MV-4-11 (cell line): ENCODE data around the gene TMEM63A.

ENCODE experiments used
- DNase-seq: peaks from one replicate; lab custom pipeline; 2025; lab: John Stamatoyannopoulos, UW

The TMEM63A gene

DNA sequence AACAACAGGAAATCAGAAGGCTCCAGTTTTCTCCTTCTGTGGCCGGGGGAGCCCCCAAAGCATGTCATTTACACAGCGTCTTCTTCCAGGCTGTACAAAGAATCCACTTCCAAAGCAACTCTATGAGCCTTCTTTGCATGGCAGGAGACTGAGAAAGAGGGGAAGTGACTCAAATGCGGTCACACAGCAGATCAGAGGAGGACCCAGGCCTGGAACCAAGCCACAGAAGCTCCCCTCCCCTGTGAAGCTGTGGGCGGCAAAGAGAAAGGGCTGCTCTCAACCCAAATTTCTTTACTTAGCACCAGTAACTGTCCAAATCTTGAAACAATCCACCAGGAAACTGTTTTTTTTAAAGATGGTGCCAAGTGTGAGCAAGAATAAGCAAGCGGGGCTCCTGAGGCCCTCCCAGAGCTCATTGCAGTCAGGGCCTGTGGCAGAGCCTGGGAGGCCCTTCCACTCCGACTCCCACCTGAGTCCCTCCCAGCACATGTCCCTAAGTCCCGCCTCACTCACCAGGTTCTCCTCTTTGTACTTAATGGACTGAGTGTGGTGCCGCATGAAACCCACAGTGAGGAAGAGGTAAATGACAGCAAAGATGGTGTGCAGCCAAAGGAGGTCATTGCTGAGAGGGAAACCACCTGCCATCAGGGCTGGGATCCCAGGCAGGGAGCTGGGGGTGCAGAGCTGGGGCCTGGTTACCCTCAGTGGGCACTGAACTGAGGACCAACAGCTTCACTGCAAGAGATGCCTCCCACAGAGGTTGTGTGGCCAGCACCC lies 15.9 kb downstream of the TMEM63A start:
- DNase-seq, result peak; percentile 91

- no peak for DNase-seq
Observed at GRCh38 chr1:225865514-225865913, 16.7 kb downstream of the TMEM63A start.

DNA sequence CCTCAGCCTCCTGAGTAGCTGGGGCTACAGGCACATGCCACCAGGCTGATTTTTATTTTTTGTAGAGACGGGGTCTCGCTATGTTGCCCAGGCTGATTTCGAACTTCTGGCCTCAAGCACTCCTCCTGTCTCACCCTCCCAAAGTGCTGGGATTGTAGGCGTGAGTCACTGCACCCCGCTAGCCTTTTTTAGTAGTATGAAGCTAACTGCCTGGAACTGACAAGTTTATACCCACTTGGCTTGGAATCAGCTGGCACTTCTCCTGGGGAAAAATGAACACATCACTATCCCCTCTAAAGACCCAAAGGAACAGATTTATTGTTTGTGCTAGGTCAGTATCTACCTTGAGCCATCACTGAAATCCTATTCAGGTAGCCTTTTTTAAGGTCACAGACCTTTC lies 19.0 kb downstream of the TMEM63A start:
- no peak for DNase-seq

DNA sequence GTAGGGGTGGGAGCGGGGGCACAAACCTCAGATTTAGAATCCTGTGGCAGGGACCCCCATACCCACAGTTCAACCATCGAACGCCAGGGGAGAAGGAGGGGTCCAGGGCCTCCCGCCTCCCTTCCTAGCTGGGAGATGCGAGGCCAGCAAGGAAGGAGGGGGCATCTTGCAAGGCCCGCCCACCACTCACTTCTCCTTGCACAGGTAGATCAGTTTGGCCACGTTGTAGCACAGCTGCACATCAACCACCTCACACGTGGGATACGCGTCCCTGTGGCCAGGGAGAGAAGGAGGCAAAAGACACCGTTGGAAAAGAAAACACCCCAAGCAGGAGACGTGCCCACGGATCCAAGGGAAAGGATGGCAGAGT lies 19.6 kb downstream of the TMEM63A start:
- no peak for DNase-seq

DNA sequence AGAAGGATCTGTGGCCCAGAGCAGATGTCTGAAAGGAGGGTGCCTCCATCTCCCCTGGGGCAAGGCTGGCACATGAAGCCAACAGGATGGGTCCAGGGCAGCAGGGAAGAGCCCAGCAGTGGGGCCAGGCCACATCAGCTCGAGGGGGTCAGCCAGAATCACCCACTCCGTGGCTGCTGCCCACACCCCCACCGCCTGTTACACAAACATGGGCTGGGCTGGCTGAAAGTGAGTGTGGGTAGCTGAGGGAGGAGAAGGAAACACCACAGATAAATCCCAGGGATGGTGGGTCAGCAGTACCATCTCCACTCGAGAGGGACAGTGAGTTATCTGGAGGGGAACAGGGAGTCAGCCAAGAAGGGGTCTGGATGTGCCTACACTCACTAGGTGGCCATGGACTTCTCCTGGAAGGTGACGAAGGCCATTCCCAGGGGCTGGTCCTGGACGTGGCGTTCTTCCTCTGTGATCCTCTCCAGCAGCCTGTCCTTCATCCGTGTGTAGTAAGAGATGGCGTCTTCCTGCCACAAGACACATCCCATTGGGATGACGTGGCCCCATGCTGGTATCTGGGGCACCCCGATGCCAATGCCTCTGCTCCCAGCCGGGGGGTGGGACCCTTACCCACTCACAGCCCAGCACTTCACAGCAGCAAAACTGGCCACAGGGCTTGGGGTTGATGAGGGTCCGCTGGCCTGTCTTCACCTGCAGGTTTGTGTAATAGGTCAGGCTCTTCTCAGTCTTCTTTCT lies 20.2 kb downstream of the TMEM63A start:
- DNase-seq, result no peak

DNA sequence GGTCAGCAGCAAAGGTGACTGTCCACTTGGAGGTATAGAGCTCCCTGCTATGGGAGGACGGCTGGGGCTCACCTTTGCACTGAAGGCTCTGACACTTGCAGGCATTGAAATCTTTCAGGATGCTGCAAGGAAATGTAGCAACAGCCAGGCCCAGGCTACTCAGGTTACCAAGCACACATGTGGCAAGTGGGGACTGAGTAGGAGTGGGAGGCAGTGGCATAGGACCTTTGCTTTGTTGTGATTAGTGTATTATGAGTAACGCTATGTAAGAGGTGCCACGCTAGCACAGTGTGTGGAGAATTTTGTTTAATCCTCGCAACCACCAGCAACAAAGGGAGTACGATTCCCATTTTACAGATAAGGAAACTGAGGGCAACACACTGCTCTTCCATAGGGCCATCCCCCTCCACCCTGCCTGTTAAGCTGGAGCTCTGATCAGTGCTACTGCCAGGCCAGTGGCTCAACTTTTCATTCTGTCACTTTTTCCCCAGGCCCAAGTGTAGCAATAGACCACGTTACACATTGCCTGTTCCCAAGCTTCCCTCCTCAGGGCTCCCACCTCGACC lies 21.2 kb downstream of the TMEM63A start:
- no peak for DNase-seq

- DNase-seq, result no peak
Observed at GRCh38 chr1:225860107-225860506, 22.1 kb downstream of the TMEM63A start.

DNA sequence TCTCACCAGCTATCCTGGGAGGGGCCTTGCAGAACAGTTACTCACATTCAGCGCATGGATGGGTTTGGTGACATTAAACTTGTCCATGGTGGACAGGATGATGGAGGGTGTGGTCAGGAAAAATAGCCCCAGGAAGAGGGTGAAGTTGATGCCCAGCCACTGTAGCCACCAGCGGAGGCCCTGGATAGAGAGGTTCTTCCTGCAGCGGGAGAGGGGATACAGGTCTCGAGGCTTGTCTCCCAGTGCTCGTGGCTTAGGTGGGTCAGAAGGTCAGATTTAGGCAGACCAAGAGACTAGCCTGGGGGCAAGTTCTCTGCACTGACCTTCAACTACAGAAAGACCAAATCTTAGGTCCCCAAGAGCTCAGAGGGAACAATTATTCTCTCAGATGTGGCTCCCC lies 23.0 kb downstream of the TMEM63A start:
- DNase-seq, result no peak

DNA sequence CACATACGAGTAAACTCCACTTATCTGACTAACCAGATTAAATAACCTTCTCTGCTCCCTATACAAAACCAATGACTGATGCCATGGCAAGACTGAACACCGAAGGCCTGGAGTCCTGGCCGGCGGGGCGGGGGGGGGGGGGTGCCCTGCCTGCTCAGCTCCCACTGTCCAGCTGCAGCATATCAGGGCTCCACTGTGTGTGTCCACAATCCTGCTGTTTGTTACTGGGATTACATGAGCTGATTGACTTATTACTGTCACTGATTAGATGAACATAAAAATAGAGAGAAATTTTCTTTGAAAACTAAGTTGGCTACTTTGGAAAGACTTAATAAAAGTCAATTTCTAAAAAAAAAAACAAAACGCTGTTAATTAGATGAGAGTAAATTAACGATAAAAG lies 24.9 kb downstream of the TMEM63A start:
- no peak for DNase-seq

DNA sequence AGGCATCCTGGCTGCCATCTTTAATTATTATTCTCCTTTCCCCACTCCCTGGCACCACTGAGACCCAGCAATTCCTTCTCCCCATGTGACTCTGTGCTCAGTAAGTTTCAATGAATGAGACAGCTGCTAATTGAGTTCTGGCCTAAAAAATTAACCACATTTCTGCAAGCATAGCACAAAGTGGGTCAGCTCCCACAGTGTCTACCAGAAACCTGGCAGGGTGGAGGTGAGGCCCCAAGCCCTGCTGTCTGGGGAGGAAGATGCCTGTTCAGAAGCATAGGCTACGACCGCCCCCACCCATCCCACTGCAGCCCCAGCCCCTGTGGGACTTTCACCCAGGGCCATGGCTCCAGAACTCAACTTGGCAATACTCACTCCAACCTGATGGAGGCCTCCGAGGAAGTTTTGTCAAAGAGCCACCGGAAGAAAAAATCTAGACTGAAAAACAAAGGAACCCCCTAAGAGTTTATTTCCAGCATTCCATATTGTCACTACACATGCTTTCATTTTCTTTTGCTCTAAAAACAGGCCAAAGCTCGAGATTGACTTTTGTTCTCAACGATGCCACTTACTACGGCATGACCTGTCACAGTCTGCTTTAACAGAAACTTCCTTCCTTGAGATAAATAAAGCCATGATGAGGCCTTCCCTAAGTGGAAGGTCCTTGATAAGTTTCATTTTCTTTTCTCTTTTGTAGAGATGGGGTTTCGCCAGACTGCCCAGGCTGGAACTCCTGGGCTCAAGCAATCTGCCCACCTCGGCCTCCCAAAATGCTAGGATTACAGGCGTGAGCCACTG lies 26.5 kb downstream of the TMEM63A start:
- DNase-seq, result peak; percentile 47

DNA sequence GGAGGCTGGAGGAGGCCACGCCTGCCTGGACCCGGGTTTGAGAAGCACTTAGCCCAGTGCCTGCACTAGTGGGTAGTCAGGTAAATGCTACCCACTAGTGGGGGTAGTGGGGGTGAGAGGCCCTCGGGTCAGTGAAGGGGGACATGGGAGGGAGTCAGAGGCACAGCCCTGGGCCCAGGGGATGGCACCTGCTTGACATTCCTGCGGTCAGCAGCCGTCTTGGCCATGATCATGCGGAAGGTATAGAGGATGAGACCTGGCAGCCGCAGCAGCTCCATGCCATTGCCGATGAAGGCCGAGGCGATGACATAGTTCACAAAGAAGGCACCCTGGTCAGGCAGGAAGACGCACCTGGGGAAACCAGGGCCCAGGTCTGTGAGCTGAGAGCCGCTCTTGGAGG lies 28.7 kb downstream of the TMEM63A start:
- DNase-seq, result no peak

GRCh38 chr1:225852413-225853124 lies 29.6 kb downstream of the TMEM63A start:
- peak; percentile 58 for DNase-seq

DNA sequence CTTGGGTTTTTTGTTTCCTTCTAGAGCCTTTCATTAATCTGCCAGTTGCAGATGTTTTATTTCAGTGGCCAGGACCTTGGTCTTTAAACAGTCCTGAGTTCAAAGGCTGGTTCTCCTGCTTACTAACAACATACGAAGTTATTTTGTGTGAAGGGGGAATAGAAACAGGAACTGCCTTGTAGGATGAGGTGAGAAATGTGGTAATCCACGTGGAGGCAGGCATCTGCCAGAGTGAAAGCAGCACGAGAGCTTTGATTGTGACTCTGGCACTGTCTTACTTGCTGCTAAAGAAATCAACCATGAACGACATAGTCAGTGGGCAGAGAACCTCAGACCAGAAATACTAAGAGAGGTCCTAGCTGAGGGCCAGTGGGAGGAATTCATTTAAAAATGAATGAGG lies 30.4 kb downstream of the TMEM63A start:
- peak; percentile 86 for DNase-seq

- DNase-seq, result no peak
Observed at GRCh38 chr1:225850370-225850769, 31.8 kb downstream of the TMEM63A start.

- no peak for DNase-seq
Observed at GRCh38 chr1:225849925-225850324, 32.3 kb downstream of the TMEM63A start.

- DNase-seq, result peak; percentile 65
Observed at GRCh38 chr1:225848030-225848955, 33.9 kb downstream of the TMEM63A start.

DNA sequence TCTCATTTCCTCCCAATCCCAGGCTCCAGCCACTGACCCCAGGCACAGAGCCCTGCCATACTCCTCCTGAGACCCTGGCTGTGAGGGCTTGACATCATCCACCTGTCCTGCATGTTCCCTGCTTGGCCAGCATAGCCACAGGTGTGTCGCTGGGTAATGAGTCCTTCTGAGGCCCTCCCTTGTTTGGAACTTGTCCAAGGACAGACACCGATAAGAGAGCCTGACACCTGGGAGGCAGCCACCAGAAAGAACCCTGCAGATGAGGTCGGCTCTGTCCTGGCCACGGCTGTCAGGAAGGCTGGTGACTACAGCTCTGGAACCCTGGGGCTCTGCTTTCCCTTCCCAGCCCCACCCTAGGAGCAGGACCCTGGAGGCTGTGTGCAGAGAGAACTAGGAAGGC lies 34.6 kb downstream of the TMEM63A start:
- no peak for DNase-seq

GRCh38 chr1:225846331-225847310 lies 35.6 kb downstream of the TMEM63A start:
- no peak for DNase-seq

GRCh38 chr1:225845571-225846259 lies 36.5 kb downstream of the TMEM63A start:
- DNase-seq, result peak; percentile 20
